AG09319 (cell line): ENCODE measurements around the gene MINDY3.

Experiments
- DNase-seq: peaks from one replicate; pipeline ENCODE4 v3.0.0-alpha.2; 2010; ENCODE audit warnings: low read depth; ENCODE audit errors: extremely low read depth
- CTCF ChIP-seq: IDR thresholded peaks from 2 replicates; pipeline ENCODE4 v1.5.1; 2011; ENCODE audit warnings: low read depth, mild to moderate bottlenecking, inconsistent platforms, low read length, moderate library complexity

MINDY3 gene

GRCh38 chr10:15805395-15806058 is 54.8 kb downstream of the MINDY3 start:
- DNase-seq, result no peak
- TF ChIP-seq CTCF, result no peak

GRCh38 chr10:15804109-15804508 is 56.2 kb downstream of the MINDY3 start:
- DNase-seq, result no peak
- no peak for TF ChIP-seq CTCF

GRCh38 chr10:15802375-15802949 is 57.8 kb downstream of the MINDY3 start:
- peak; percentile 46 for DNase-seq
- TF ChIP-seq CTCF, result no peak

- no peak for TF ChIP-seq CTCF
These were observed 58.7 kb downstream of the MINDY3 start for GRCh38 chr10:15801641-15802040.

GRCh38 chr10:15801147-15801546 is 59.2 kb downstream of the MINDY3 start:
- TF ChIP-seq CTCF, result no peak
- no peak for DNase-seq

More at GRCh38 chr10:15801641-15802040, 58.7 kb downstream of the MINDY3 start:
- no peak for DNase-seq

GRCh38 chr10:15797346-15797745 is 63.0 kb downstream of the MINDY3 start:
- no peak for TF ChIP-seq CTCF
- DNase-seq, result no peak

GRCh38 chr10:15796762-15797161 is 63.5 kb downstream of the MINDY3 start:
- no peak for TF ChIP-seq CTCF
- no peak for DNase-seq
